Ishikawa (cell line): ENCODE results near the gene SLC49A4.

Experiments used
- CEBPB ChIP-seq: IDR thresholded peaks from 2 replicates; pipeline ENCODE4 v1.6.1; 2012
- CREB1 ChIP-seq: IDR thresholded peaks from 2 replicates; pipeline ENCODE4 v1.6.1; 2012; ENCODE audit warnings: low read depth
- EGR1 ChIP-seq: IDR thresholded peaks from 2 replicates; pipeline ENCODE4 v1.6.1; 2012
- EP300 ChIP-seq: IDR thresholded peaks from 2 replicates; pipeline ENCODE4 v1.6.1; 2012; ENCODE audit warnings: borderline replicate concordance
- FOXM1 ChIP-seq: IDR thresholded peaks from 2 replicates; pipeline ENCODE4 v1.6.1; 2012; ENCODE audit warnings: low read depth, borderline replicate concordance
- MAX ChIP-seq: IDR thresholded peaks from 2 replicates; pipeline ENCODE4 v1.6.1; 2012
- NFIC ChIP-seq: IDR thresholded peaks from 2 replicates; pipeline ENCODE4 v1.6.1; 2012
- RAD21 ChIP-seq: IDR thresholded peaks from 2 replicates; pipeline ENCODE4 v1.6.1; 2012; ENCODE audit warnings: low read depth
- TAF1 ChIP-seq: IDR thresholded peaks from 2 replicates; pipeline ENCODE4 v1.6.1; 2012; ENCODE audit warnings: low read depth, mild to moderate bottlenecking
- TCF12 ChIP-seq: IDR thresholded peaks from 2 replicates; pipeline ENCODE4 v1.6.1; 2012; ENCODE audit warnings: low read depth
- TEAD4 ChIP-seq: IDR thresholded peaks from 2 replicates; pipeline ENCODE4 v1.6.1; 2012
- YY1 ChIP-seq: IDR thresholded peaks from 2 replicates; pipeline ENCODE4 v1.6.1; 2012; ENCODE audit warnings: low read depth
- TF ChIP-seq, protein P1 (sequence below): IDR thresholded peaks from 2 replicates; pipeline ENCODE4 v1.6.1; 2012
- TF ChIP-seq, protein P2 (sequence below): IDR thresholded peaks from 2 replicates; pipeline ENCODE4 v1.6.1; 2012; ENCODE audit warnings: low read depth, mild to moderate bottlenecking

SLC49A4 gene

GRCh38 chr3:122862381-122862780 is 67.5 kb downstream of the SLC49A4 start:
- TF ChIP-seq CEBPB (no peak), TEAD4 (no peak)
- TF ChIP-seq, protein P1, sequence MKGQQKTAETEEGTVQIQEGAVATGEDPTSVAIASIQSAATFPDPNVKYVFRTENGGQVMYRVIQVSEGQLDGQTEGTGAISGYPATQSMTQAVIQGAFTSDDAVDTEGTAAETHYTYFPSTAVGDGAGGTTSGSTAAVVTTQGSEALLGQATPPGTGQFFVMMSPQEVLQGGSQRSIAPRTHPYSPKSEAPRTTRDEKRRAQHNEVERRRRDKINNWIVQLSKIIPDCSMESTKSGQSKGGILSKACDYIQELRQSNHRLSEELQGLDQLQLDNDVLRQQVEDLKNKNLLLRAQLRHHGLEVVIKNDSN, result no peak

DNA sequence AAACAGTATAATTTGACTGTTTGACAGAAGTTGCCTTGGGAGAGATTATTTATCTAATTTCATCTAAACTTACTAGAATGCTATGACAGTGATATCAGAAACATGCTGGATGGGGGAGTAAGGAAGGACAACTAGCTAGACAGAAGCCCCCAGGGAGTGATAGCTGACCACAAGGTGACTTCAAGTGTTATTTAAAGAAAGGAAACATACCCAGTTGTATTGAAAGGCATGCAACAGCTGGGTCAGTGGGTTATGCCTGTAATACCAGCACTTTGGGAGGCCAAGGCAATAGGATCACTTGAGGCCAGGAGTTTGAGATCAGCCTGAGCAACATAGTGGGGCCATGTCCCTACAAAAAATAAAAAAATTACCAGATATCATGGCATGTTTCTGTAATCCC is 69.6 kb downstream of the SLC49A4 start:
- no peak for TF ChIP-seq MAX

GRCh38 chr3:122868322-122868721 is 73.5 kb downstream of the SLC49A4 start:
- TF ChIP-seq TAF1 (no peak), NFIC (no peak), MAX (no peak), EP300 (no peak), RAD21 (no peak), YY1 (no peak), EGR1 (no peak)
- TF ChIP-seq, protein P2, sequence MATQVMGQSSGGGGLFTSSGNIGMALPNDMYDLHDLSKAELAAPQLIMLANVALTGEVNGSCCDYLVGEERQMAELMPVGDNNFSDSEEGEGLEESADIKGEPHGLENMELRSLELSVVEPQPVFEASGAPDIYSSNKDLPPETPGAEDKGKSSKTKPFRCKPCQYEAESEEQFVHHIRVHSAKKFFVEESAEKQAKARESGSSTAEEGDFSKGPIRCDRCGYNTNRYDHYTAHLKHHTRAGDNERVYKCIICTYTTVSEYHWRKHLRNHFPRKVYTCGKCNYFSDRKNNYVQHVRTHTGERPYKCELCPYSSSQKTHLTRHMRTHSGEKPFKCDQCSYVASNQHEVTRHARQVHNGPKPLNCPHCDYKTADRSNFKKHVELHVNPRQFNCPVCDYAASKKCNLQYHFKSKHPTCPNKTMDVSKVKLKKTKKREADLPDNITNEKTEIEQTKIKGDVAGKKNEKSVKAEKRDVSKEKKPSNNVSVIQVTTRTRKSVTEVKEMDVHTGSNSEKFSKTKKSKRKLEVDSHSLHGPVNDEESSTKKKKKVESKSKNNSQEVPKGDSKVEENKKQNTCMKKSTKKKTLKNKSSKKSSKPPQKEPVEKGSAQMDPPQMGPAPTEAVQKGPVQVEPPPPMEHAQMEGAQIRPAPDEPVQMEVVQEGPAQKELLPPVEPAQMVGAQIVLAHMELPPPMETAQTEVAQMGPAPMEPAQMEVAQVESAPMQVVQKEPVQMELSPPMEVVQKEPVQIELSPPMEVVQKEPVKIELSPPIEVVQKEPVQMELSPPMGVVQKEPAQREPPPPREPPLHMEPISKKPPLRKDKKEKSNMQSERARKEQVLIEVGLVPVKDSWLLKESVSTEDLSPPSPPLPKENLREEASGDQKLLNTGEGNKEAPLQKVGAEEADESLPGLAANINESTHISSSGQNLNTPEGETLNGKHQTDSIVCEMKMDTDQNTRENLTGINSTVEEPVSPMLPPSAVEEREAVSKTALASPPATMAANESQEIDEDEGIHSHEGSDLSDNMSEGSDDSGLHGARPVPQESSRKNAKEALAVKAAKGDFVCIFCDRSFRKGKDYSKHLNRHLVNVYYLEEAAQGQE, result no peak

DNA sequence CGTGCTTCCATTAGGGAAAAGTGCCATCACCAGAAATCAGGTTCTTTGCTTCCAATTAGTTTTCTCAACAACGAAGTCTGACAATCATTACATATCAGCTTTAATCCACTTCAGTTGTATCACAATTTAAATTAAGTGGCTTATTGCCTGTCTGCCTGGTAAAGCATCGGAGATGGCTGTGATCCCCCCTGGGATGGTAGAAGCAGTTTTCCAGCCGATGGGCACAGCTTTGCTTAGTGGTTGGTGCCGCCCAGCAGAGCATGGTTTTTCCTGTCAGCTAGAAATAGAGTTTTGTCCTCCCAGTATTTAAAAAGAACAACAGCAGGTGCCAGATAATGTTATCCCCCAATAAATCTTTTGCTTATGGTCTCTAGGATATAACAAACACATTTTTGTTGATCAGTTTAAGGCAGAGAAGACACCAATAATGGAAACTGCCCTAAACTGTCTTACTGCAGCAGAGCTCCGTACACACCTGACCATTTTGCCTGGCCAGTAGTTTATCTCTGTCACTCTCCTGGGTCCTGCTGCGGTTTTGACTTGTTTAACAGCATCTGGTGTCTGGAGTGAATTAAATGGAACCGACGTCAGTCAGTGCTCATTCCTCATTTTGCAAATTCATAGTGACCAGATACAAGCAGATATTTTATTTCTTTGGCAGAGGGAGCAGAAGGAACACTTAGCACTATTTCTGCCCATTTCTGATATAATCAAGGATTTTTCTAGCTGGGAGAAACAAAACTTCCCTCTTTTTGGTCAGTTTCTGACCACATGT is 79.1 kb downstream of the SLC49A4 start:
- no peak for TF ChIP-seq MAX

GRCh38 chr3:122875547-122876127 is 80.8 kb downstream of the SLC49A4 start:
- no peak for TF ChIP-seq NFIC
- TF ChIP-seq, protein P2, result no peak
- no peak for TF ChIP-seq FOXM1
- no peak for TF ChIP-seq TAF1
- TF ChIP-seq TCF12, result no peak
- no peak for TF ChIP-seq CREB1
- no peak for TF ChIP-seq EP300
- TF ChIP-seq, protein P1, result no peak
- TF ChIP-seq YY1, result no peak
- TF ChIP-seq CEBPB, result no peak
- no peak for TF ChIP-seq TEAD4

GRCh38 chr3:122880173-122880572 is 85.3 kb downstream of the SLC49A4 start:
- TF ChIP-seq, protein P2, result no peak
- TF ChIP-seq NFIC (no peak), EP300 (no peak), TCF12 (no peak), YY1 (no peak), CREB1 (no peak), EGR1 (no peak)
